Measurements from ENCODE around the gene PDE4D.

- TF ChIP-seq TAF1 (IDR thresholded peaks at IDR 0.05; ENCODE audit: borderline replicate concordance, low read depth, low read length) (no peak), POLR2AphosphoS5 (IDR thresholded peaks at IDR 0.05; ENCODE audit: low read depth, low read length) (no peak), POLR2A (IDR thresholded peaks at IDR 0.05; ENCODE audit: low read depth, low read length) (no peak)
These were observed 349.0 kb downstream of the PDE4D start for GRCh38 chr5:59544573-59544972.
